Stimulated activated CD4-positive, alpha-beta T cell treated with anti-CD3 and anti-CD28 coated beads, Interleukin-2, amount 100 ng/mL, for 24 hours (primary cell): ENCODE measurements around the gene NNT.
"Not testable (repeated sequence)": the region's sequence is repeated elsewhere in the genome, so short reads cannot be mapped to it uniquely, and the experiment has no call there.

Experiments
- DNase-seq, 2 donors: peaks; one replicate each; pipeline ENCODE4 v3.0.0-alpha.2; 2020

Gene NNT

DNA sequence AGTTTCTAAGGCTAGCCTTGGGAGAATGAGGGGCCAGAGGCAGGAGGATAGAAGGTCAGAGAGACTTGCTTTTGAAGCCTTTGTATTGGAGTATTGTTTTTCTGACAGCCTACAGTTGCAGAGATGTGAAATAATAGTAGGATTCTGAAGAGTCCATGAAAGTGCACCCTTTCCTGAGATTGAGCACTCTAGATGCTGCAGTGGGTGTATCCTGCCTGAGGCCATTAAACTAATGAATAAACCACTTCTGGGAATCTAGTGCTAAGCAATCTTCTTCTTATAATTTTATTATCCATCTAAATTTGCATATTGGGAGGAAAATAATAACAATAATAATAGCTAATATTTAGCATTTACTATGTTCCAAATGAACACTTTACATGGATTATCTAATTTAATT is 19.3 kb upstream of the NNT start:
- DNase-seq = no peak

DNA sequence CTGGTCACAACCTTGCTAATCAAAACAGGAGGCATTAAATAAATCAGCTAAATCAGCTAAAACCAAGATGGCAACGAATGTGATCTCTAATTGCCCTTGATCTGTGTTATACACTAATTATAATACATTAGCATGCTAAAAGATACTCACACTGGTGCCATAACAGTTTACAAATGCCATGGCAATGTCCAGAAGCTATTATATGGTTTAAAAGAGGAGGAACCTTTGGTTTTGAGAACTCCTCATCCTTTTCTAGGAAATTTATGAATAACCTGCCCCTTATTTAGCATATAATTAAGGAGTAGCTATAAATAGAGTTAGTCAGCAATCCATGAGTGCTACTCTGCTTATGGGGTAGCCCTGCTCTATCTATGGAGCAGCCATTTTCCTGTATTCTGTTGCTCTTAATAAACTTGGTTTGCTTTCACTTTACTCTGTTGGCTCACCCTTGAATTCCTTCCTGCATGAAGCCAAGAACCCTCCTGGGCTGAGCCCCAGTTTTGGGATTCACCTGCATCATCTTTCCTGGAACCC is 18.7 kb upstream of the NNT start:
- no peak for DNase-seq

DNA sequence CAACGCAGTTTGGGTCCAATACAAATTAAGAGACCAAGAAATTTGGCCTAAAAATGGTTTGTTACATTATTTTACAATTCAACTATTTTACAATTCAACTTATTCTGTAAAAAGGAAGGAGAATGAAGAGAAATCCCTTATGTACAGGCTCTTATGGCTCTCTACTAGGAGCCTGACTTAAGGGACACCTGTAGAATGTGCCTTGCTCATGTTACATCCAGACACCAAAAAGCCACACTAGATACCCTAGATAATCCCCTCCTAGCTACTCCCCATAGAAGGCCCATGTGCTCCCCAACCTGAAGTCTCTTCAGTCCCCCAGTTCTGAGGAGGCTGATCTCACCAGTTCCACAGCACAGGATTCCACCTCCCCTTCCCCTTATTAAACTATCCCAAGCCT is 14.1 kb upstream of the NNT start:
- DNase-seq = no peak

DNA sequence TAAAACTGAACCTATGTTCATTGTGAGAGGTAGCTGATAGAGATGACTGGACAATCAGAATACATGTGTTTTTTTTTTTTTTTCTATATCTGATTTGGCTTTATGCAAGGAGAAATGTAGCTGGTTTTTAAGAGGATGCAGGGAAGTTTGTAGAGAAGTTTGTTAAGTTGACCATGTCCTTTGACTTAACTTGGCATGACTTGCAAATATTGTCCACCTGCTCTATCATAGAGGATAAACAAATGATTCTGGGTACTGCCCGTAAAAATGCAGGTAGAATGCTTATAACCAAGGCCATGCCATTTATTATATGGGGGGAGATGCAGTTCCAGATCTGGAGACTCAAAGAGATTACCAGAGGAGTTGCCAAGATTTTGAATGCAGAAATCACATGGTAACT is 13.7 kb upstream of the NNT start:
- no peak for DNase-seq

DNA sequence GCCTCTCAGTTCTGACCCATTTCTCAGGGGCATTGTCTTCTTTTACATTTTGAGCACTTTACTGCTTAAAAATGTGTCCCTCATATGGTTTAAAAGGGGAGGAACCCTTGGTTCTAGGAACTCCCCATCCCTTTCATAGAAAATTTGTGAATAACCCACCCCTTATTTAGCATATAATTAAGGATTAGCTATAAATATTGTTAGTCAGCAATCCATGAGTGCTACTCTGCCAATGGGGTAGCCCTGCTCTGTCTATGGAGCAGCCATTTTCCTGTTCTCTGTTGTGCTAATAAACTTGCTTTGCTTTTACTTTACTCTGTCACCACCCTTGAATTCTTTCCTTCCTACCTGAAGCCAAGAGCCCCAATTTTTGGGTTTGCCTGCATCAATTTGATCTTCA is 12.3 kb upstream of the NNT start:
- DNase-seq = no peak

DNA sequence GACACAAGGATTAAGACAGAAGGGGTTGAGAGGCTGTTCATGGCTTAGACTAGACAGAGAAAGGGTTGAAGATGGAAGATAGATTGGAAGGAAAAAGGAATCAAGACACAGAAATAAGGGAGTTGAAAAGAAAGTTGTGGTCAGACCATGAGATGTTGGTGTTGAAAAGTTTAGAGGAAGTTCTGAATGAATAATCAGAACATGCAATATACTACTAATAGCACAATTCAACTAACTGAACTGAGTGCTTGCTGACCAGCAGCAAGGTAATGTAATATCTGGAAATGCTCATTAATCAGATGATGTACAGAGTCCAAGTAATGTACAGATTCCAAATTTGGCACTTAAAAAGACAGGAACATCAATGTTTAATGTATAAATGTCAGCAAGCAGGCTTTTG is 10.6 kb upstream of the NNT start:
- DNase-seq = no peak

DNA sequence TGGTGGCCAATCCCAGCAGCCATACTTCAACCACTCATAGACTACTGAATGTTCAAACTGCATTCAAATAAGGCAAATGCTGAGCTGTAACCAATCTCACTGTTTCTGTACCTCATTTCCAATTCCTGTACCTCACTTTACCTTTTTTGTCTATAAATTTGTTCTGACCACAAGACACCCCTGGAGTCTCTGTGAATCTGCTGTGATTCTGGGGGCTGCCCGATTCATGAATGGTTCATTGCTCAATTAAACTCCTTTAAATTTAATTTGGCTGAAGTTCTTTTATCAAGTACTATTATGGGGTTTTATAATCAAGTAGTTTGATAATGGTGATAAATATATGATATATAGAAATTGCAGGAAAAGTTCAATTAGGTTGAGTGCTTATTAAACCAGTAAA is 4.1 kb upstream of the NNT start:
- DNase-seq = not testable (repeated sequence)

DNA sequence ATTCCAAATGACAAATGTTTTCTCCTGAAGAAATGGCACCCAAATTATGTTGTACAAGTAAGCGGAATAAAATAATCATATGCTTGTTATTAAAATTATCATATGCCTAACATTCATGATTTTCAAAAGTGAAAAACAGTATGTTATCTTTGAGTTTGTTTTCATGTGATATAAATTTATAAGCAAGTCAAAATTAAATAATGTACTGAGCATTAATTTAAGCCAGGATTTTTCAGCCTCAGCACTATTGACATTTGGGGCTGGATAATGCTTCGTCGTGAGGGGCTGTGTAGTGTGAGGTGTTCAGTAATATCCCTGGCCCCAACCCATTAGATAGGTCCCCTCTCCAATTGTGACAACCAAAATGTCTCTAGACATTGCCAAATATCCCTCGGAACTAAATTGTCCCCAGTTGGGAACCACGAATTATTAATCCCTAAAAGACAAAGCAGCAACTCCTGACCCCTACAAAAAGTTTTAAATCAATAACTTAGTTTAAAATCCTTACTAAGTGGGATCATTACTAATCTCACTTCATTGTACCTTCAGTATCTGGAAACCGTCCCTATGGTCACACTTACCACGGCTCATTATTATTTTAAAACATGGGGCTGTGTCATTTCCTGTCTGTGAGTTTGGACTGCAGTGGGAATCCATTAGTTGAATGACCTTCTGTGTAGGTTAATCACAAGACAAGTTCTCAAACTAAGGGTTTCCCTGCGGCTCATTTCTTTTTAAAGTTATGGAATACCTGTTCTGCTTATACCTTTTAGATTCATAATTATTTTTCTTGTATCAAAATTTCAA is 1.3 kb upstream of the NNT start:
- DNase-seq = no peak

DNA sequence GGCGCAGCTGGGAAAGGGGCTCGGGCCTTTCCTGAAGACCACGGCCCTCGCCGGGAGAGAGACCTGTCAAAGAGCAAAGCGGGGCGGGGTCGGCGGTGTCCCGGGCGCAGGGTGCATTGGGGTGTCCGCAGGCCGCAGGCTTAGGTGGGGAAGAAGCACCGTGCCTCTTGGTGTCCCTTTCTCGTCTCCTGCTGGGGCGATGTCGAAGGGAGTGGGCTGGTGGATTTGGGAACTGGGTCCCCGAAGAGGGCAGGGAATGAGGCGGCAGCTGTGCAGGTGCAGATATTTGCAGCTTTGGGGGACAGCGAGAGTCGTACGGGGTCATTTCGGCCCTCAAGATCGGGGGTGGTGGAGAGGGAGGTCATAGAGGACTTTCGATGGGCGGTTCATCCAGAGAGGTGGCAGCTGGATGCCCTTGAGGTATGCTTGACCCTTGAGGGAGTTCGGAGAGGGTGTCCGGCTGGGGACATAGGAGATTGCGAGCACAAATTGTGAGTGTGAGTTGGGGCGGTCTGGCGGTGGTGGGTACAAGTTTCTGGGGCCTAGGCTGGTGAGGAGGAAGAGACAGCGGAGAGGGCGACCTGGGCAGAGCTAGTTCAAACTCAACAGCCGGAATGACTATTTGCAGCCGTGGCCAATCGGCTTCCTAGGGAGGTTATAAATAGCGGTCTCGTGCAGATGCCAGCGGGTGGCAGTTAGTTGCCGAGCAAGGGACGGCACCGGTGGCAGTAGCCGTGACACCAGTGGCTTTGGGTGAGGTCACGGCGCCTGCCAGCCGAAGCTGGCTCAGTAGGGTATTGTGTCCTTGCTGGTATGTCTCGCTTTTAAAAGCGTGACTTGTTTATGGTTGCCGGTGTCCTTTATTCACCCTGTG is 601 bp downstream of the NNT start:
- peak; percentile 71 to 72 for DNase-seq

DNA sequence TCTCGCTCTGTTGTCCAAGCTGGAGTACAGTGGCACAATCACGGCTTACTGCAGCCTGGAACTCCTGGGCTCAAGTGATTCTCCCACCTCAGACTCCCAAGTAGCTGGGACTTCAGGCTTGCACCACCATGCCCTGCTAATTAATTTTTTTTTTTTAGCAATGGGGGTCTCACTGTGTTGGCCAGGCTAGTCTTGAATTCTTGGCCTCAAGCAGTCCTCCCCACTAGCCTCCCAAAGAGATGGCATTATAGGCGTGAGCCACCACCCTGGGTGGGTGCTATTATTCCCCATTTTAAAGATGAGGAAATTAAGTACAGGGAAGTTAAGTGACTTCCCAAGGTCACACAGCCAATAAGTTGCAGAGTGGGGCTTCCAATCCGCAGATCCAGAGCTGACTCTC is 1.7 kb downstream of the NNT start:
- no peak for DNase-seq

DNA sequence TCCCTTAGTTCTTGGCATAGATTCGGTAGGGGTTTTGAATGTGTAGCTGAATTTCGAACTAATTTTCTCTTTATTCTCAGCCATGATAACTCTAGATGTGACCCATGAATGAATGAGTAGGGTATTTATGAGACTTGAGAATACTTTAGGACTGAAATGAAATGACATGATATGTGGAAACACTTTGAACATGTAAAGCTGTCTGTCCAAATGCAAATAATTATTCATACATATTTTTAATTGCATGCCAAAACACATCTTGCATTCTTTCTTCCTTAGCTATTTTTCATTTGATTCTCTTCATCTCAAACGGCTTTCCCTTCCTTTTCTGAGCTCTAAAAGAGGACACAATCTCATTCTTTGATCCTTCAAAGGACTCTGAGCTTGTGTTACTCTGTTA is 3.4 kb downstream of the NNT start:
- DNase-seq = no peak

DNA sequence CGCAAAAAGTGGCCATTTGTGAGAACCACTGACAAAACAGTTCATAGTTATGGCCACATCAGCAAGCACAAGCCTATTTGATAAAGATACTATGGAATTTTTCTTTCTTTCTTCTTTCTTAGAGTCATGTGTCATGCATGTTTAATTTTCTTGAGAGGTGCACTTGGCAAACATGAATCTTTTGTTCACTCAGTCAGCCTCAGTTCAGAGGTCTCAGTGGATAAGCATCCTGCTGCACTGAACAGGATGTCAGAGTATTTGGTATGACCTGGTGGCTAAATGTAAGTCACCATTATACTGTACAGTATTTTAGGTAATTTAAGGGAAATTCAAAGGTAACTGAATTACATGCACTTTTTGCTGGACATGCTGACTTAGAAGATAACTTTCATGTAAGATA is 5.4 kb downstream of the NNT start:
- DNase-seq = no peak

DNA sequence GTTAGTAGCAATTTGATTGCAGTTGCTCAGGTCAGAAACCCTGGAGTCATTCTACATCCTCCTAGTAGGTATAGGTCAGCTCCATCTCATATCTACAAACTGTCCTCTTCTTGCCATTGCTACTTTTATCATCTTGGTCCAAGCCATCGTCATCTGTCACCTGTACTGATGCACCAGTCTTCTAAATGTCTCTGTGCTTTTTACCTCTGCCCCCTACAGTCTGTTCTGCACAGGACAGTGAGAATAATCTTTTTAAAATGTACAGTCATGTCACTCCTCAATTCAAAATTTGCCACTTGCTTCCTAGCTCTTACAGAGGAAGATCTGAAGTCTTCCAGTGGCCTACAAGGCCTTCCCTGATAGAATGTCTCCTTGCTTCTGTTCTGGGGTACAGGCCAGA is 6.8 kb downstream of the NNT start:
- no peak for DNase-seq

DNA sequence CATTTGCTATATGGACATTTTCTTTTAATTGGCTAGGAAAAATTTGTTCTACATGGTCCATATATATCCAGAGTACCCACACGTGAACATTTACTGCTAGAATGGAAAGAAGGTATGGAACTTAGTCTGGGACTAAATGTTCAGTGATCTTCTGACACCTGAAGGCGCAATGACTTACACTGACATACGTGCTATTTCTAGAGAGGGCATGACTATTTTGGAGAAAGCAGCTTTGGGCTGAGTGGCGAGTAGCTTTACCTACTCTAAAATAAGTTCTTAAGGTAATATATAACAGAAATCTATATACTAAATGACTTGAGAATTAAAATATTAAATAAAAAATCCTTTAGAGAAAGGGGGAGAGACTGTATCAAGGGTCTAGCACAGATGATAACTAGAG is 10.4 kb downstream of the NNT start:
- no peak for DNase-seq

DNA sequence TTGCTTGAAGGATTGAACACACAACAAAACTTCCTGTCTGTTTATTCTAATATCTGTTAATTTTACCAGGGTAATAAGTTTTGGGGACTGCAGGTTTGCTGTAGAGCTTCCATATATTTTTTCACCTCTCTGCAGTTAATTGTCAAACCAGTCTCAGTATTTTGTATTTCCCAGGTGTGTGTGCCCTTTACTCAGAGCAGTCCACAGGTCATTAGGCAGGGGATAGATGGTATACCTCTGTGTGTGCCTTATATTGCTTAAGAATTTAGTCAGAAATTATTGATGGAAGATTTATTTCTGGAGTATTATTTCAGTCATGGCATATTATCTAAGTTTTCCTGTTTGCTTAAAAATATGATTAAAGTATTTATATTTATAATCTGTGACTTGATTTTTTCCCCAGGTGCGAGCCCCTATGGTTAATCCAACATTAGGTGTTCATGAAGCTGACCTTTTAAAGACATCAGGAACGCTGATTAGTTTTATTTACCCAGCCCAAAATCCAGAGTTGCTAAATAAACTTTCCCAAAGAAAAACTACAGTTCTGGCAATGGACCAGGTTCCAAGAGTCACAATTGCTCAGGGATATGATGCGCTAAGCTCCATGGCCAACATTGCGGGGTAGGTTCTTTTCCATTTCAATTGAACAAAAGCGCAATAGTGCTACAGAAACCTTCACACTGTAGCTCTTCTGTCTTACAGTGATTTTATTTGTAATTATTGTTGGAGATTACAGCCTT is 12.6 kb downstream of the NNT start:
- DNase-seq = no peak

DNA sequence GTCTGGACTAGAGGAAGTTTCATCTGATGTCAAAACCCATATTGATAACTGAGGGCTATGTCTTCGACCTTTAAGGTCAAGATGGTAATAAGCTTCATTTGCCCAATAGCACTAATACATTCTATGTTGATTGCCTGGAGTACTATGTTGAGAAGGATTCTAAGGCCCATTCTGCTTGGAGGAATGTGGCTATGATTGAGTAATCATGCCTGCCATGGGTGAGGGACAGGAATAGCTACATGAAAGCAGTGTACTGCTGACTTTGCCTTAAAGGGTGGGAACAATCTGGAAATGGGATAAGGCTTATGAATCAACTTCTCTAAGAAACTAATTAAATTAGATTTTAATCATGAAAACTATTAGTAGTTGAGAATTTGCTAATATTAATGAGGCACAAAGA is 13.6 kb downstream of the NNT start:
- no peak for DNase-seq

DNA sequence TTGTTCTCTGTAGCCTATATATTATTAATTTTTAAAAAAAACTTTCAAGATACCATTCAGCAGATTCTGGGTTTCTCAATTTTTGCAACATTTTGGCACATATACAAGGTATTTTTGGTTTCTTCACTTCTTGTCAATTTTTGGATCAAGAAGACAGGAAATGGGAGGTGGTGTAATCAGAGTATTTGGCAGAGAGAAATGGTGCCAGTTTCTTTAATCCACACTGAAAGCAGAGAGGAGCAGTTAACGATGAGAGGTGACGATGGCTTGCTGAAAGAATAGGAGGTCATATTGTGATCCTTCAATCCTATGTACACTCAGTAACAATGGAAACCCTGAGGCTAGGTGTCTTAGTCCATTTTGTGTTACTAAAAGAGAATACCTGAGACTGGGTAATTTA is 16.4 kb downstream of the NNT start:
- no peak for DNase-seq

DNA sequence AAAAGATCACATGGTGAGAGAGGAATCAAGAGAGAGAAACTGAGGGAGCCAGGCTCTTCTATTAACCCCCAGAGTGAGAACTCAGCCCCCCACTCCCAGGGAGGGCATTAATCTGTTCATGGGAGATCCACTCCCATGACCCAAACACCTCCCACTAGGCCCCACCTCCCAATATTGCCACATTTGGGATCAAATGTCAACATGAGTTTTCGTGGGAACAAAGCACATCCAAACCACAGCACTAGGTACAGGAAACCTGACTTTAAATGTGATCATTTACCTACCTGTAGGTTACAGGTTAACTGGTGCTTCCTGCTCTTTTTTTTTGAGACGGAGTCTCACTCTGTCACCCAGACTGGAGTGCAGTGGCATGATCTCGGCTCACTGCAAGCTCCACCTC is 16.9 kb downstream of the NNT start:
- no peak for DNase-seq

DNA sequence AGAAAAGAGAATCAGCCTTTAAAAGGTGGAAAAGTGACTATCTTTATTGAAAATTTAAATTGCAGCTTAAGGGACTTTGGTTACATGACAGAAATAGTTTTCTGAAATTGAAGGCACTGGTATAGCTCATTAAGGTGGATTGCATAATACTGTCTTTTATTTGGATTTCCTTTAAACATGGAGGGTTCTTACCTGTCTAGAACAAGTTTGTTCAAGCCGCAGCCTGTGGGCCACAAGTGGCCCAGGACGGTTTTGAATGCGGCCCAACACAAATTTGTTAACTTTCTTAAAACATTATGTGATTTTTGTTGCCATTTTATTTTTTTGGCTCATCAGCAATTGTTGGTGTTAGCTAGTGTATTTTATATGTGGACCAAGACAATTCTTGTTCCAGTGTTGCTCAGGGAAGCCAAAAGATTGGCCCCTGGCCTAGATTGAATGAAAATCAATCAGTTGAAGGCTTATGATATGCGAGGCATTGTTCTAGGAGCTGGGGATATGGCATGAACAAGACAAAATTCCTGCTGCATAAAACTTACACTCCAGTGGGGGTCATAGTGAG is 18.0 kb downstream of the NNT start:
- DNase-seq = no peak

DNA sequence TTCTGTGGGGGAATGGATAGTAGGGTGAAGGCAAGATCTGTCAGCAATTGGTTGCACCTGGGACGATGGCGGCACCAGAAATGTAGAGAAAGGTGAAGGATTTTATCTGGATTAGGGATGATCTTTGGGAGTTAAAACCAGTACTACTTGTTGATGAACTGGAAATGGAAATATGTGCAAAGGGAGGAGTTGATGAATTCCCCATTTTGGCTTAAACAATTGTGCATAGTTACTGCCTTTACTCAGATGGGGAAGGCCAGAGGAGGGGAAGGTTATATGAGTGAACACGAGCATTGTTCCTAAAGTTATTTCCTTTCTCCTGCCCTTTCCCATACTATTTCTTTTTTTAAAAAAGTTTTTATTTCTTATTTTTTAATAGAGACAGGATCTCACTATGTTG is 19.1 kb downstream of the NNT start:
- no peak for DNase-seq

DNA sequence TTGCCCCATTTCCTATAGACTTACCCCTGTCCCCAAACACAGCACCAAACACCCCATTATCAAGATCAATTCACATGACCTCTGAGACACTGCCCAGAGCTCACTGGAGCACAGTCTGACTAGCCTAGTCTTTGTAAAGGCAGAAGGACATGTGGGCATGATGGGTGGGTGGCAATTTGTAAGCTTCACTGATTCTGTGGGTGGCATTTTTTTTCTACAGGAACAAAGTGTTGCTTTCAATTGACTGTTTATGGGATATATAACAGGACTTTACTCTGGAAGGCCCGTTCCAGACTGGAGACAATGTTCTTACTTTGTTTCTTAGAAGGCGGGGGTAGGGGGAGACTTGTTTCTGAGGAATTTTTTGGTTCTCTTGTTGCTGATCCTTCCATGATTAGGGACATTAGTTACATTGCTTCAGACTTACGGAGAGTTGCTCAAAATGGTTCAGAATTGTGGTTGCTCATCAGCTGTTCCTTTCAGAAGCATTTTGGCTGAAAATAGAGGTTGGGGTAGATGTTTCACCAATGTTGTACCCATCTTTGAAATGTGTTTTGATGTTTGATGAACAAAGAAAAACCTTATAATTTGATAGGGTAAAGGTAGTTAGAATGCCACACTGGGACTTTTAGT is 20.2 kb downstream of the NNT start:
- DNase-seq = no peak

DNA sequence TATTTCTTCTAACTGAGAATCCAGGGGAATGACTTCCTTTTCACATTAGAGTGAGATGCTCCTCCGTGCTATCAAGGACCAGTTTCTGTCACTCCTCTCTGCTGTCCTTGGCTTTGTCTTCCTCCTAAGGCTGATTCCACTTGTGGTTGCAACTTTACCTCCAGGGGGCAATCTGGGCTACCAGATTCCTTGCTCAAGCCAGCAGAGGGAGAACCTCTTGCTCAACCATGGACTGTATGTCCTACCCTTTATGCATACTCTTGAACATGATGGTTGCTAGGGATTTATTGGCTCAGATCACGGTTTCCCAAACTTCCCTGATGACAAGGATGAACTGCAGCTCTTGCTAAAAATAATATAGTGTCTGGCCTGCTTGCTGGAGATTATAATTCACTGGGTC is 24.0 kb downstream of the NNT start:
- no peak for DNase-seq
